Measurements from ENCODE around the gene MTOR.
"Not testable (repeated sequence)": the region's sequence is repeated elsewhere in the genome, so short reads cannot be mapped to it uniquely, and the experiment has no call there.

MTOR gene

GRCh38 chr1:11114966-11115365, 147.4 kb downstream of the MTOR start:
- DNase-seq (ENCODE audit: low read depth): no peak
- TF ChIP-seq, protein P1, sequence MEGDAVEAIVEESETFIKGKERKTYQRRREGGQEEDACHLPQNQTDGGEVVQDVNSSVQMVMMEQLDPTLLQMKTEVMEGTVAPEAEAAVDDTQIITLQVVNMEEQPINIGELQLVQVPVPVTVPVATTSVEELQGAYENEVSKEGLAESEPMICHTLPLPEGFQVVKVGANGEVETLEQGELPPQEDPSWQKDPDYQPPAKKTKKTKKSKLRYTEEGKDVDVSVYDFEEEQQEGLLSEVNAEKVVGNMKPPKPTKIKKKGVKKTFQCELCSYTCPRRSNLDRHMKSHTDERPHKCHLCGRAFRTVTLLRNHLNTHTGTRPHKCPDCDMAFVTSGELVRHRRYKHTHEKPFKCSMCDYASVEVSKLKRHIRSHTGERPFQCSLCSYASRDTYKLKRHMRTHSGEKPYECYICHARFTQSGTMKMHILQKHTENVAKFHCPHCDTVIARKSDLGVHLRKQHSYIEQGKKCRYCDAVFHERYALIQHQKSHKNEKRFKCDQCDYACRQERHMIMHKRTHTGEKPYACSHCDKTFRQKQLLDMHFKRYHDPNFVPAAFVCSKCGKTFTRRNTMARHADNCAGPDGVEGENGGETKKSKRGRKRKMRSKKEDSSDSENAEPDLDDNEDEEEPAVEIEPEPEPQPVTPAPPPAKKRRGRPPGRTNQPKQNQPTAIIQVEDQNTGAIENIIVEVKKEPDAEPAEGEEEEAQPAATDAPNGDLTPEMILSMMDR (IDR thresholded peaks at IDR 0.05; ENCODE audit: insufficient read depth, low read depth, low read length, missing control alignments): no peak
- H3K4me3 ChIP-seq (ENCODE audit: low read depth, low read length): no peak overlapping the region

GRCh38 chr1:11109047-11109760, 153.1 kb downstream of the MTOR start:
- TF ChIP-seq, protein P1 (IDR thresholded peaks at IDR 0.05; ENCODE audit: insufficient read depth, low read depth, low read length, missing control alignments): no peak
- no peak overlapping the region for H3K4me3 ChIP-seq (ENCODE audit: low read depth, low read length)
- DNase-seq (ENCODE audit: low read depth): no peak

GRCh38 chr1:11107599-11107998, 154.8 kb downstream of the MTOR start:
- no peak overlapping the region for H3K4me3 ChIP-seq (ENCODE audit: low read depth, low read length)
- DNase-seq (ENCODE audit: low read depth): no peak
- TF ChIP-seq, protein P1 (IDR thresholded peaks at IDR 0.05; ENCODE audit: insufficient read depth, low read depth, low read length, missing control alignments): no peak

GRCh38 chr1:11105586-11105985, 156.8 kb downstream of the MTOR start:
- no peak for DNase-seq (ENCODE audit: low read depth)
- TF ChIP-seq, protein P1 (IDR thresholded peaks at IDR 0.05; ENCODE audit: insufficient read depth, low read depth, low read length, missing control alignments): no peak

GRCh38 chr1:11101347-11101746, 161.0 kb downstream of the MTOR start:
- TF ChIP-seq, protein P1 (IDR thresholded peaks at IDR 0.05; ENCODE audit: insufficient read depth, low read depth, low read length, missing control alignments): no peak
- no peak overlapping the region for H3K4me3 ChIP-seq (ENCODE audit: low read depth, low read length)
- no peak for DNase-seq (ENCODE audit: low read depth)

More at GRCh38 chr1:11105586-11105985, 156.8 kb downstream of the MTOR start:
- H3K4me3 ChIP-seq (ENCODE audit: low read depth, low read length): no peak overlapping the region

DNA sequence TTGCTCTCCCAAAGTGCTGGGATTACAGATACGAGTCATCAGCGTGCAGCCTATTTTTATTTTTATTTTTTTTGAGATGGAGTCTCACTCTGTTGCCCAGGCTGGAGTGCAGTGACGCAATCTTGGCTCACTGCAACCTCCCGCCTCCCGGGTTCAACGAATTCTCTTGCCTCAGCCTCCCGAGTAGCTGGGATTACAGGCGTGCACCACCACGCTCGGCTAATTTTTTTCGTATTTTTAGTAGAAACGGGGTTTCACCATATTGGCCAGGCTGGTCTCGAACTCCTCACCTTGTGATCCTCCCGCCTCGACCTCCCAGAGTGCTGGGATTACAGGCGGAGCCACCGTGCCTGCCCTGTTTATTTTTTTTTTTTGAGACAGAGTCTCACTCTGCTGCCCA, 161.5 kb downstream of the MTOR start:
- not testable (repeated sequence) for H3K4me3 ChIP-seq (ENCODE audit: low read depth, low read length); DNase-seq (ENCODE audit: low read depth)

DNA sequence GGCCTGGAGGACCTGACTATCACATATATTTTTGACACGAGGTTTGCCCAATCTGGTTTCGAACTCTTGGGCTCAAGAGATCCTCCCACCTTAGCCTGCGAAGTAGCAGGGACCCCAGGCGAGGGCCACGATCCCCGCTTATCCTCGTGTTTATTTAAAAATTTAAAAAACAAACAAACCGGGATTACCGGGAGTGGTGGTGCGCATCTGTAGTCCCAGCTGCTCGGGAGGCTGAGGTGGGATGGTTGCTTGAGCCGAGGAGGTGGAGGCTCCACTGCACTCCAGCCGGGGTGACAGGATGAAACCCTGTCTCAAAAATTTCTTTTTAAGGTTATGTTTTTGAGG, 162.2 kb downstream of the MTOR start:
- H3K4me3 ChIP-seq (ENCODE audit: low read depth, low read length): peak overlapping the region; percentile 86
- TF ChIP-seq, protein P1 (IDR thresholded peaks at IDR 0.05; ENCODE audit: insufficient read depth, low read depth, low read length, missing control alignments): no peak

More for the DNA sequence above, 162.2 kb downstream of the MTOR start:
- no peak for DNase-seq (ENCODE audit: low read depth)
